ENCODE data around the gene PMPCA. TPM values are rescaled to one million over a fixed set of nuclear protein-coding genes. Genes with fewer than 3 reads are reported as not detected.

PMPCA gene
- total RNA-seq, 2 experiments from 2014 or later, result 53.3 to 76.1 TPM

GRCh38 chr9:136416914-136417313 lies 6.5 kb downstream of the PMPCA start:
- H2AFZ ChIP-seq (ENCODE audit: low read length), result no peak overlapping the region
- peaks cover 4% of the 10 kb centered on the region for H3K4me1 ChIP-seq (ENCODE audit: insufficient read depth, low read length, poor library complexity, severe bottlenecking)
- BruUV-seq (replicated peaks), result no TSS peak
- H3K27ac ChIP-seq (ENCODE audit: low read depth, low read length, poor library complexity, severe bottlenecking), result no peak overlapping the region
- H3K36me3 ChIP-seq (ENCODE audit: insufficient read depth, low read length), result peaks cover 95% of the 10 kb centered on the region
- no peak for TF ChIP-seq CTCF (conservative IDR thresholded peaks at IDR 0.05; ENCODE audit: low read length)
- TF ChIP-seq EZH2phosphoT487 (IDR thresholded peaks at IDR 0.05; ENCODE audit: borderline replicate concordance, low read depth, low read length), result no peak
- peaks cover 10% of the 10 kb centered on the region for H3K79me2 ChIP-seq (ENCODE audit: insufficient read depth, low read depth, low read length)
- no peak for DNase-seq (ENCODE audit: low spot score)
- H3K9me2 ChIP-seq (ENCODE audit: insufficient read depth, low read length), result no peaks in the 10 kb centered on the region
- intact Hi-C loops (cut with micrococcal nuclease; ENCODE audit: unreplicated experiment), result no loop called here
- no peaks in the 10 kb centered on the region for H3K9me3 ChIP-seq (ENCODE audit: low read length)
- H4K20me1 ChIP-seq (ENCODE audit: insufficient read depth, low read length), result no peaks in the 10 kb centered on the region
- H3K4me2 ChIP-seq (ENCODE audit: low read length), result no peak overlapping the region
- POLR2A ChIA-PET, result no interaction called here
- H3K4me3 ChIP-seq (ENCODE audit: low read depth, low read length, poor library complexity, severe bottlenecking), result no peak overlapping the region
- CTCF ChIA-PET (ENCODE audit: unreplicated experiment), result no interaction called here

- Histone ChIP-seq H3K4me1 (ENCODE audit: insufficient read depth, low read length, poor library complexity, severe bottlenecking) (no peaks in the 10 kb centered on the region), H3K9me2 (ENCODE audit: insufficient read depth, low read length) (no peaks in the 10 kb centered on the region), H4K20me1 (ENCODE audit: insufficient read depth, low read length) (no peaks in the 10 kb centered on the region), H3K9me3 (ENCODE audit: low read length) (no peaks in the 10 kb centered on the region), H3K4me3 (ENCODE audit: low read depth, low read length, poor library complexity, severe bottlenecking) (no peak overlapping the region), H2AFZ (ENCODE audit: low read length) (no peak overlapping the region), H3K27ac (ENCODE audit: low read depth, low read length, poor library complexity, severe bottlenecking) (no peak overlapping the region), H3K79me2 (ENCODE audit: insufficient read depth, low read depth, low read length) (no peaks in the 10 kb centered on the region), H3K36me3 (ENCODE audit: insufficient read depth, low read length) (peaks cover 95% of the 10 kb centered on the region), H3K4me2 (ENCODE audit: low read length) (no peak overlapping the region)
- intact Hi-C loops (cut with micrococcal nuclease; ENCODE audit: unreplicated experiment), result no loop called here
- TF ChIP-seq CTCF (conservative IDR thresholded peaks at IDR 0.05; ENCODE audit: low read length) (no peak), EZH2phosphoT487 (IDR thresholded peaks at IDR 0.05; ENCODE audit: borderline replicate concordance, low read depth, low read length) (no peak)
- no TSS peak for BruUV-seq (replicated peaks)
- CTCF ChIA-PET (ENCODE audit: unreplicated experiment), result no interaction called here
- POLR2A ChIA-PET, result no interaction called here
- DNase-seq (ENCODE audit: low spot score), result no peak
Measured at GRCh38 chr9:136418182-136419091, 8.0 kb downstream of the PMPCA start.

- CTCF ChIA-PET (ENCODE audit: unreplicated experiment), result no interaction called here
- POLR2A ChIA-PET, result interaction anchor here (0.6 kb wide), 1 partner anchor 554 kb away, joined by 5 read pairs; no protein-coding TSS in a partner anchor
Measured at GRCh38 chr9:136419092-136419420, 8.6 kb downstream of the PMPCA start.

More at GRCh38 chr9:136419092-136419420, 8.6 kb downstream of the PMPCA start:
- no peak overlapping the region for H3K27ac ChIP-seq (ENCODE audit: low read depth, low read length, poor library complexity, severe bottlenecking)
- H3K4me1 ChIP-seq (ENCODE audit: insufficient read depth, low read length, poor library complexity, severe bottlenecking), result no peaks in the 10 kb centered on the region
- H3K36me3 ChIP-seq (ENCODE audit: insufficient read depth, low read length), result peaks cover 95% of the 10 kb centered on the region
- H3K4me3 ChIP-seq (ENCODE audit: low read depth, low read length, poor library complexity, severe bottlenecking), result no peak overlapping the region
- no peaks in the 10 kb centered on the region for H3K79me2 ChIP-seq (ENCODE audit: insufficient read depth, low read depth, low read length)
- H3K9me2 ChIP-seq (ENCODE audit: insufficient read depth, low read length), result no peaks in the 10 kb centered on the region
- no peaks in the 10 kb centered on the region for H3K9me3 ChIP-seq (ENCODE audit: low read length)
- no TSS peak for BruUV-seq (replicated peaks)
- H4K20me1 ChIP-seq (ENCODE audit: insufficient read depth, low read length), result no peaks in the 10 kb centered on the region
- DNase-seq (ENCODE audit: low spot score), result no peak
- H2AFZ ChIP-seq (ENCODE audit: low read length), result no peak overlapping the region
- no peak for TF ChIP-seq CTCF (conservative IDR thresholded peaks at IDR 0.05; ENCODE audit: low read length)
- no peak for TF ChIP-seq EZH2phosphoT487 (IDR thresholded peaks at IDR 0.05; ENCODE audit: borderline replicate concordance, low read depth, low read length)
- intact Hi-C loops (cut with micrococcal nuclease; ENCODE audit: unreplicated experiment), result no loop called here
- H3K4me2 ChIP-seq (ENCODE audit: low read length), result no peak overlapping the region
